Measurements from ENCODE around the gene CLCNKB.
"Not testable (repeated sequence)": the region's sequence is repeated elsewhere in the genome, so short reads cannot be mapped to it uniquely, and the experiment has no call there.

The CLCNKB gene

DNA sequence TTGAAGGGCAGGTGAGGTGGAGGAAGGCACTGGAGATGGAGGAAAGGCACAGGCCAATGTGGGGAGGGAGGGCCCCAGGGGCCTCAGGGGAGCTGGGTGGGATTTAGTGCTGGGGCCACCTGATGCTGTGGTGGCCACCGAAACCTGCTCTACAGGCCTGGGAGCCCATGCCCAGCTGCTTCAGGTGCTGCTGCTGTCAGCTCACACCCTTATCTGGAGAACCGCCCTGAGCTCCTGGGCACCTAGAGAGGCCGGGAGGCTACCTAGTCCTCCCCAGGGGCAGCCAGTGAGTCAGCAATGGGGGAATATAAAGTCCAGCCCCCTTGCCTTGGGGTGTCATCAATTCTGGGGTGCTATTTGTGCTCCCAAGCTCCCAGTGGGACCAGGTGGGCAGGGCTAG is 17.7 kb downstream of the CLCNKB start:
- DNase-seq (ENCODE audit: low spot score) = no peak

DNA sequence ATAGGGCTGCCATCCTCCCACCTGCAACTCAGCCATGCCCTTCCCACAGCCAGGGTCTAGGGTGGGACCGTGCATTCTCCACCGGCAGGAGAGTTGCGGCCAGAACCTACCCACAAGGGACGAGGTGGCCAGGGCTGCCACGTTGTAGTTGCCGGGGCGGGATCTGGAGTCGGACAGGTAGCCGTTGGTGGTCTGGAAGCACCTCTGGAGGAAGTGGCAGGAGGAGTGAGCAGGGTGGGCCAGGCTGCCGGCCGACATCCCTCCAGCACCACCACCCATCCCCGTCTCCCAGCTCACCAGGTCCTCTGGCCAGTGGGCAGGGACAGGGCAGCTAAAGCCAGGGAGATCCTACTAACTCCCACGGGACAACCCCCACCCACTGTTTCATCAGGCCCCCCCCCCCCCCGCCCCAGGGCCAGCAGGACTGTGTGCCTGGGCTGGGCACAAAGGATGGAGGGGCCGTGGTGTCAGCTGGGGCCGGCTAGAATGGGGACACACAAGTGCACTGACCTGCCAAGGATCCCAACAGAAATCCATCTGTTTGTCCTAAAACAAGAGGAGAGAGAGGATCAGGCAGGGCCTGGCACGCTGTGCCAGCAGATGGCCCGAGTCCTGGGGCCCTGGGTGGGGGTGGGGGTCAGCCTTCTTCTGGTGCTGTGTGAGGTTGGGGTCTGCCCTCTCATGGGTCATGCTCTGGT is 18.6 kb downstream of the CLCNKB start:
- DNase-seq (ENCODE audit: low spot score) = not testable (repeated sequence)

DNA sequence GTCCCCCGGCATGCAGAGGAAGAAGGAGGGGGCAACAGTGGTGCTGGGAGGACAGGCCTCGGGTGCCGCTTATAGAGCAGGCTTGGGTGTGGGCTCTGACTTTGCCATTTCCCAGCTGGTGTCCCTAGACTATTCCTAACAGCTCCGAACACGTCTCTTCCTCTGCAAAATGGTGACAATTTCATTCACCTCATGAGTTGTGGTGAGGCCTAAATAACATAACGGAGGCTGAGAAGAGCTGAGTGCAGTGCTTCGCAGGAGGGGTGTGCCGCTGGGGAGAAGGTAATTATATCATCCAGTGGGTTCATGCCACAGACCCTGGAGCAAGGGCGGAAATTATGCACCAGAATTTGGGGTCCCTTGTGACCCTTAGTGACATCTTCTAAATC is 19.1 kb downstream of the CLCNKB start:
- not testable (repeated sequence) for DNase-seq (ENCODE audit: low spot score)

DNA sequence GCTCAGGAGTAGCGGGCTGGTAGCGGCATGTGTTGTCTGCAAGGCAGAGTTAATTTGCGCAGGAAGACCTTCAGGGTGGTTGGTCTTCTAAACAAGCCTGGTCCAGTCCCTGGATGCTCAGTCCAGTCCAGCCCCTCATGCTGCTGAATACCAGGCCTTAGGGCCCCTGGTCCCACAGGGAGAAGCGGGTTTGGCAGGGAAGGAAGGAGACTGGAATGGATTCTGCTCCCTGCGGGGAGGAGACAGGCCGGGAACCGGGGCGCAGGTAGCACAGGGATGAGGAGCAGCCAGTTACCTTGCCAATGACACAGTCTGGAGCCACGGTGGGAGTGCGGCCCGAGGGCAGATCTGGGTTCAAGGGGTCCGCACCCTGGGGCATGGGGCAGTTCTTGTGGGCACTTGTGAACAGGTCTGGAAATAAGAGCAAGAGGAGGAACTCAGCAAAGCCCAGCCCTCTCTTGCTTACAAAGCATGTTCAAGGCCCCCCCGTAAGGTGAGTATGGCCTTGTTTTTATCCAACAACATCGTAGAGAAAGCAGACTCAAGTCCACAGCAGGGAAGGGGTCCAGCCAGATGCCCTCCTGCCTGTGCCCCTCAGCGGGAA is 19.7 kb downstream of the CLCNKB start:
- no peak for DNase-seq (ENCODE audit: low spot score)

DNA sequence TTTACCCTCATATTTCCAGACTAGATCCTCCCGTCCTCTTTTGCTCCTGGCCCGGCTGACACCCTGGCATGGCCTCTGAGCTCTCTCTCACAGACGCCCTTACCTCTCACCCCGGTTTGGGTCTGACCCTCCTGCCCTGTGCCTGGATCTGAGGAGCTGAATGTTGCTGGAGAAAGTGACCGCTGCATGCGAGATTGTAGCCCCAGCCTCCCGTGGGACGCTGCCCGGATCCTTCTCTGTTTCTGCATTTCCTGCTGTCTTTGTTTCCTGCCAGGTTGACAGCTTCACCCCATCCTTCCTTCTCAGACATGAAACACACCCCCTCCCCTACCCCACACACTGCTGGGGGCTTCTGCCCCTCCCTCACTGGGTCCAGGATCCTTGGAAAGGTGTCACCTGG is 20.3 kb downstream of the CLCNKB start:
- no peak for DNase-seq (ENCODE audit: low spot score)

DNA sequence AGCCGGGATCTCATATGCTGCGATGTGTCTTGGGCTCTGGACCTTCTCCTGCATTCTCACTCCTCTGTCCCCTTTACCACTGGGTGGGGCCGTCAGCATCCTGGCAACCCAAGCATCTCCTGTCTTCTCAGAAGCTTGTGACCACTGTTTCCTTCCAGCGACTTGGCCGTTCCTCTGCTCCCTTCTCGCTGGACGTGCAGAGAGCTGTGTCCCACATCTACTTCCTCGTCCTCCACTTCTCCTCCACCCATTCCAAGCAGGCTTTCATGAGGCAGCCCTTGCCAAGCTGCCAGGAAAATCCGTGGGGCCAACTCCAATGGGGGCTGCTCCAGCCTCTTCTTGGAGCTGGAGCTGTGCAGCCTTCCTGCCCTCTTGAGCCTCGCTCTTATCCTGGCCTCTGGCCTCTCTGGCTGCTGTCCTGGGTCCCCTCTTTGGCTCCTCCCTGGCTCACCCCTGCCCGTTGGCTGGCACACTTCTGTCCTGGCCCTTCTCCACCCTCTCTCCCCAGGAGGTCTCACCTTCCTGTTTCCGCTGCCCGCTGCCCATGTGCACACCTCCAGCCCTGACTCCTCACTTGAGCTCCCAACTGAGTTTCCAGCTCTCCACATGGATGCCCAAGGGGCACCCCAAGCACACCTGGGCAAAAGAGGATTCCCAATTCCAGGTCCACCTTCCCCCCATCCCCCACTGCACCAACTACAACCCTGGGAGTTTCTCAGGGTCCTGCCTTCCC is 21.1 kb downstream of the CLCNKB start:
- DNase-seq (ENCODE audit: low spot score) = no peak

DNA sequence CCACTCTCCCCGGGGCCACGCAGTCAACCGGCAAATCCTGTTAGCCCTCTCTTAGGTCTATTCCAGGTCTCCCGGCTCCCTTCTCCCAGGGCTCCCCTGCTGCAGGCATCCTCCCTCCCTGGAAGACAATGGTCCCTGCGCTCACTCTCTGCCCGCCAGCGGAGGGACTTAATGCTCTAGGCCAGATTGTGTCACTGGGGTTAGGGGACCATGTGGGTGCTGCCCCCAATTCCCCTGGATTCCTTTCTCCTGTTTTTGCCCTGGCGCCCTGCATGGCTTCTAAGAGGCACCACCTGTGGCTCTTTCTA is 21.6 kb downstream of the CLCNKB start:
- DNase-seq (ENCODE audit: low spot score) = no peak

DNA sequence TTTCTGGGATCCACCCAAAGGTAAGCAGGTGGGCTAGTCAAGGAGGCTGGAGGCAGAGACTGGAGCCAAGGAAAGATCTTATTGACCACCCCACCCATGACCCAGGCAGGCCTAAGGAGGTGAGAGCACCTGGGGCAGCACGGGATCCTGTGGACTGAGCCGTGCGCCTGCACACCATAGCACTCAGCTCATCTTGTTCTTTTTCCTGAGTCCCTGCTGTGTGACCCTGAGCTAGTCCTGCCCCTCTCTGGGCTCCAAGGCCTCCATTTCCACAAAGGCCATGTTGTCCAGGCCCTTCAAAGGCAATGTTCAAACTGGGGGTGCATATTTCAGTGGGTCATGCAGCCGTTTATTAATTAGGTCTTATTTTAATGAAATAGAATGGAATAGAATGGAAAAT is 22.7 kb downstream of the CLCNKB start:
- DNase-seq (ENCODE audit: low spot score) = no peak

DNA sequence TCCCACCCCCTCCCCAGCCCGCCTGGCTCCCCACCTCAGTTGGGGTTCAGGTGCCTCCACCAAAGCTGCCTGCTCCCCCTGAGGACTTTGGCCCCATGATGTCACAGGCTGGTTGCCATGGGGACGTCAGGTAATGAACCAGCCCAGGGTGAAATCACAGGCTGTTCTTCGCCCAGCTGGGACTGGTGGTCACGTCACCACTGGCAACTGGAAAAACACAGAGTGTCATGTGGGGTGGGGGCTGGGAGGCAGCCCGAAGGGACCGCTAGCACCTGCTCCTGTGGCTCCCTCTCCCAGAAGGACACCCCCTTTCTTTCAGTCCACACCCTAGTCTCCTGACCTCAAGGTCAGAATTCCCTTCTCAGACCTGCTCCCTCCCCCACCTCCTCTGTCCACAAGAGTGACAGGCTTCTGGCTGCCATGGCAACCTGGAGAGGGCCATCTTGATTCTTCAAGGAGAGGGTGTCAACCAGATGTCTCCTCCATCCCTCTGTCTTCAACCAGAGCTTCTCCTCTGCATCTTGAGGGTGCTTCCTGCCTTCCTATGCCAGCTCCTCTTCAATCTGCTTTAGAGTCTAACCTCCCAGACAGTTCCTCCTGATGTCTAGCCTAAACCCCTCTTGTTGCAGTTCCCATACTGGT is 23.7 kb downstream of the CLCNKB start:
- DNase-seq (ENCODE audit: low spot score) = no peak

DNA sequence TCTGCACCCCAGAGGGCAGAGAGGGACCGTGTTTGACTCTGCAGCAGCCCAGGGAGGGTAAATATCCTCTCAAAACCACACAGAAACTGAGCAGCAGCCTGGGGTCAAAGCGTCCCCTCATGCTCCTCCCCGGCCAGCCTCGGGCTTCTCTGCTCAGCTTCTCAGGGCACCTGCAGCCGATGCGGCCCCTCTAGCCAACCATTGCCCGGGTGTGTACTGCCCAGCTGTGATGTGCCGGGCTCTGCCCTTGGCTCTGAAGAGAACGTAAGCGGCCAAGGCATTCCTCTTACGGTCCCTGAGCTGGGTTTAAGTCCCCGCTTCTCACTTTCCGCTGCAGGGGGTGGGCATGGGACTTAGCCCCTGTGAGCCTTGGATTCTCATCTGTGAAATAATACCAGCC is 24.4 kb downstream of the CLCNKB start:
- no peak for DNase-seq (ENCODE audit: low spot score)

DNA sequence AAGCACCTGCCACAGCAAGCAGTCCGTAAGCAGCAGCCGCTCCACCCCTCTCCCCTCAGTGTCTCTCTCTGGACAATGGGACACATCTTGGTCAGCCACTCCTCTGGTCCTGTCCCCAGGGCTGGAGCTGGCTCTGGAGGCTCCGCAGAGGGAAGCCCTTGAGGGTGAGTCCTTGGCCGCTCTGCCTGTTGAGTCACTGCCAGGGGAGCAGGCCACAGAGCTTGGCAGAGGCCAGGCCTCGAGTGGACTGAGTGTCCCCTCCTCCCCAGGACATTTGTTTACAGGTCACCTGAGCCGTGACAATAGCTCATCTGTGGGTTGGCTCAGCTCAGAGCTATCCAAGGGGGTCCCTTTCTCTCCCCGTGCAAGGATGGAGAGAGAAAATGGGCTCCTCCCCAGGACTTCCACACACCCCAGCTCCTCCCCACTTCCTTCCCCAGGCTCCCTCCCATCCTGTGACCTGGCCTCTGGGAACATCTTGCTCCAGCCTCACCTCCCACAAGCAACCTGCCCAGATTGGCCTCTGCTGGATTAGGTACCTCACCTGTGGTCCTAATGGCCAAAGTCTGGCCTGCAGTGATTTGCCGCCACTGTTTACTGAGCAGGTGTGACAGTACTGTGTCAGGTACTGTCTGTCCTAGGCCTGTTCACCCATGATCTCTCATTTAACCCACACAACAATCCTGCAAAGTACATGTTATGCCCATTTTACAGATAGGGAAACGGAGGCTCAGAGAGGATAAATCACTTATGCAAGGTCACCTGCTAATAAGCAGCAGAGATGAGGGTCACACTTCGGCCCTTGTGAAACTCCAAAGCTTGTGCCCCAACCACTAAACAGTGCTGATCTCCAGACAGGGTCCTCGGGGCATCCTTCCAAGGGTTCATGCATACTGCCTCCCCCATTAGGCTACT is 25.0 kb downstream of the CLCNKB start:
- no peak for DNase-seq (ENCODE audit: low spot score)

DNA sequence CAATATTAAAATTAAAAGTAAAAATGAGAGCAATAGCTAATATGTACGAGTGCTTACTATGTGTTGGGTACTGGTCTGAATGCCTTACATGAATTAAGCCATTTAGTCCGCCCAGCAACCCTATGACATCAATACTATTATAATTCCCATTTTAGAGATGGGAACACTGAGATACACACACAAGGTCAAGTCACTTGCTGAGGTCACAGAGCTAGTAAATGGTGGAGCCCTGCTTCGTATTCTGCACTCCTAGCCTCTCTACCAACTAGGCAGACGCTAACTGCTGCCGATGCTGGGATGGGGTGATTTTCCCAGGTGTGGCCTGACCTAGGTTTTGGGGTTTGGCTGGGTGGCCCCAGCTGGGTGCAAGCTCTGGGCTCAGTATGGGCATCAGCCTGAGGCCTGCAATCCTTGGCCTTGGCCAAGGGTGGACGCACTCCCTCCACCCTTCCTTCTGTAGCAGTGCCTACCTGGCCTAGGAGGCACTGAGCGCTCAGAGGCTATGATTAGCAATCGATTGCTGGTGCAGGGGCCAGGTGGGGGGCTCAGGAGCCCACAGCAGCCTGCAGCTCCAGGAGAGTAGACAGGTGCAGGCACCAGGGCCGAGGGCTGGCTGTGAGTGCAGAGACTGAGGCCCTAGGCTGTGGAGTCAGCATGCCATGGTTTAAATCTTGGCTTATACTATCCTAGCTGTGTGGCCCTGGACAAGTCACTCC is 27.2 kb downstream of the CLCNKB start:
- no peak for DNase-seq (ENCODE audit: low spot score)

DNA sequence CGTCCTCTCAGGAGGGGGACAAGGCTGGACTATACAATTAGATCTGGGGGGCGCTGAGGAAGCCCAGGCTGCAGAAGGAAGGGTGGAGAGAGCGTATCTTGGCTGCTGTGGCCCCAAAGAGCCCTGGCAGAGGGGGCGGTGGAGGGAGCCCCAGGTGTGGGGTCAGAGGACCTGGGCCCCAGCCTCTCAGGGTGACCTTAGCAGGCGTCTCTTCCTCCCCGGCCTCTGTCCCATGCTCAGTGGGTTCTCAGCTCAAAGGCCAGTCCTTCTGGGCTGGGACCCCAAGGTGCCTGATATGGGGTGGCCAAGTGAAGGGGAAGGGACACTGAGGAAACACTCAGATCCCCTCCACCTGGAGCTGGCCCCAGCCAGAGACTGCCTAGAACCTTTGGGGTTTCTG is 28.0 kb downstream of the CLCNKB start:
- DNase-seq (ENCODE audit: low spot score) = no peak

DNA sequence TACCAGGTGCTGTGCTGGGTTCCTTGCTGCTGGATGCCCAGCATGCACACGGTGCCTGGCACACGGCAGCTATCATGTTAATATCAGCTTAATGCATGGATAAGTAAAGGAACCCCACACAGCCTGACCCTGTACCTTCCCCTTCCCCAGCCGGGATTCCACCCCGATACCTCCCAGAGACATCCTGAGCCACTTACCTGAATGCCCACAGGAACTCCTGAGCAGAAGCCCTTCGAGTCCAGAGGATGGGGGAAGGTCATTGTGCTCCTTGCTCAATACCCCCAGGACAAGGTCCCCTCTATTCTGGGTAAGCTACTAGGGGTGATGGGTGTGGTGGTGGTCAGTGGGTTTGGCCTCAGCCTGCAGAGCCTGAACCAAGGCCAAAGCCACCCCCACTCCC is 28.5 kb downstream of the CLCNKB start:
- no peak for DNase-seq (ENCODE audit: low spot score)

DNA sequence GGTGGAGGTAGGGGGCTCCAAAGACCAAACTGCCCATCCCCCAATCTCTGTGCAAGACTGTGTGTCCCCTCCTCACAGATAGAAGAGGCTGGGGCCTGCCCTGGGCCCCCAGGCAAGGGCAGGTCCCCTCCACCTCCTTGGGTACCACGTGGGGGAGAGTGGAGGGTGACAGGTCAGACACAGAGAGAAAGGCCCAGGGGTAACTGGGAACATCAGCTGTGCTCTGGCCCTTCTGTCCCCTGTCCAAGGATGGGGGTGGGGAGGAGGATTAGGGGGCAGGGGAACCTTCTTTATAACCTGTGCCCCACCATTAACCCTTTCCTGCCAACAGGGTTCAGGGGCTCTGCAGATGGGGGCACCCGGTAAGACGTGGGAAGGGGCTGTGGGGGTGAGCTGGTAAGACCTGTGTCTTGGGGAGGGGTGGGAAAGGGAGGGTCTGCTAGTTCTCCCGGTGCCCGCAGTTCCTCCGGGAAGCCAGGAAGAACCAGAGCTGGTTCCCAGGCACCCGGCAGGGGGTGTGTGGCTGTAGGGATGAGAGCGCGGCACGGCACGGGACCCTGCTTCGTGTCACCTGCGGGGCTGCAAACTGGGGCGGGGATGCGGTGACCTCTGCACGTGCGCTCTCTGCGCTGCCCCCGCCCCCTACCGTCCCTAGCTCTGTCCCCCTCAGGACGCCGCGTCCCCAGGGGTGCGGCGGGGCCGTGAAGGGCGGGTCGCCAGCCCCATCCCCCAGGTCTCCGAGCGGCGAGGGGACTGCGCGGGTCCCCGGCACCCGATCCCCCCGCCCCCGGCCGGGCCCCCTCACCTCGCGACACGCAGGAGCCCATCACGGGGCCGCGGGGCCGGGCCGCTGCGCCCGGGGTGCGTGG is 29.3 kb downstream of the CLCNKB start:
- DNase-seq (ENCODE audit: low spot score) = no peak

DNA sequence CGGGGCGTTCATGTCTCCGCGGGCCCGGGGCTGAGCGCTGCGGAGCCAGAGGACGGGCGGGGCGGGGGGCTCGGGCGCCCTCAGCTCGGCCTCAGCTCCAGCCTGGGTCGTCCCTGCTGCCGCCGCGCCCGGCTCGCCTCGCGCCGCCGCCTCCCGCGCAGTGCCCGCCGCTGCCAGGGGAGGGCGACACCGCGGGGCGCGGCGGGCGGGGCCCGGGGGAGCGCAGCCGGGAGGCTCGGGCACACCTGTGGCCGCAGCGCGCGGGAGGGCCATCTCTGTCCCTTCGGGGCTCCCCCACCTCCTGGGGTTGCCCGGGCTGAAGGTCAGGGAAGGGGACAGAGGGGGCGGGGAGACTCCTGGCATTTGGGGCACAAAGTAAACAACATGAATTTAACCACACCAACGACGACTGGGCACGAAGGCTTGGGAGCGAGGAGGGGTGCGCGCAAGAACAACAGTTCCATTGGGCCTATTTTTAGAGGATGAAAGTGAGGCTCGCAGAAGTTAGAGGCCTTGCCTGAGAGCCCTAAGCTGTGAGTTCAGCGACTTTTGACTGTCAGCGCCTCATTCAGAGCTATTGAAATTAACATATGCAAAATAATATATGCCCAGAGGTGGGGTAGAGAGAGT is 30.0 kb downstream of the CLCNKB start, which contains the start of gene FAM131C:
FAM131C (minus strand) TSS at position 162 of the 630 bp plus-strand sequence. CDS start 209 bp downstream, outside the sequence.
- DNase-seq (ENCODE audit: low spot score) = no peak

DNA sequence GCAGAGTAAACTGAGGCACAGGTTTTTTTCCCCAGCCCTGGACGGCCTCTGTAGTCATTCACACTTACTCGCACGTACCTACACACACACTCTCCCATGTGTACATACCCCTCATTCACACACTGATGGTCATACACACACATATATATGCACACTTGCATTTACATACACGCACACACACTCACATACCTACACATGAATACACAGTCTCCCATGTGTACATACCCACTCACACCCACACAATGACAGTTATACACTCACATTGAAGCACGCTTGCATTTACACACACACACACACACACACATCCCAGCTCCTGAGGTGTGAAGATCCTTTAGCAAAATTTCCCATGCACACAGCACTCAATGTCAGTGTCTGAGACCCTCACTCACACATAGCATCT is 30.6 kb downstream of the CLCNKB start:
- no peak for DNase-seq (ENCODE audit: low spot score)

DNA sequence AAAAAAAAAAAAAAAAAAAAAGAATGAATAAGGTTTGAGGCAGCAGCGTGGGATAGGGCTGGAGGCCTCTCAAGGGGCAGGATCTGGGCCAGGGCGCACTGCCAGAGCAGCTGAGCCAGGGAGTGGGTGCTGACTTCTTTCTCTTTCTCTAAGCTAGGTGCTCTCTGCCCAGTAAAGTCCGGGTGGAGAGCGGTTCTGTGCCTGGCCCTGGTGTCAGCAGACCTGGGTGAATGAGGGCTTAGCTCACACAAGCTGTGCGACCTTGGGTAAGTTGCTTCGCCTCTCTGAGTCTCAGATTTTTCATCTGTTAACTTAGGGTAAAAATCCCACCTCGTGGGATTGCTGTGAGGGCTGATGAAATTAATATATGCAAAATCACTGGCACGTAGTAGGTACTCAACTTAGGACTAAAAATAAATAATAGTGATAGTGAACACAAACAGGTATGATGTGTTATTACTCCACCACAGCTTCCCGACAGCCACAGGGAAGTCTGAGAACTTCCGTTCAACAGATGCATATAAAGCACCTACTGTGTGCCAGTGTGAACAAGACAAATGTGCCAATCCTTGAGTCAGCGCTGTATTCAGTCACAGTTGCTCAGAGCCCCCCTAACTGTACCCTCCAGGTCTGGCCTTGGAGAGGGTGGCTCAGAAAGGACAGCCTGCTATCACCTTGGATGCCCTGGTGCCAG is 31.9 kb downstream of the CLCNKB start:
- DNase-seq (ENCODE audit: low spot score) = no peak

Data from kidney capillary endothelial cell (primary cell).